GM19193 (cell line): ENCODE measurements around the gene SNAI3.
A peak's percentile ranks its signal among the peaks of the same experiment; 100 is the strongest.

Source experiments
- POLR2A ChIP-seq: IDR thresholded peaks from 4 replicates; pipeline ENCODE4 v1.6.1; 2011; ENCODE audit not compliant: insufficient read depth, insufficient read length; ENCODE audit errors: extremely low read depth

SNAI3 gene

DNA sequence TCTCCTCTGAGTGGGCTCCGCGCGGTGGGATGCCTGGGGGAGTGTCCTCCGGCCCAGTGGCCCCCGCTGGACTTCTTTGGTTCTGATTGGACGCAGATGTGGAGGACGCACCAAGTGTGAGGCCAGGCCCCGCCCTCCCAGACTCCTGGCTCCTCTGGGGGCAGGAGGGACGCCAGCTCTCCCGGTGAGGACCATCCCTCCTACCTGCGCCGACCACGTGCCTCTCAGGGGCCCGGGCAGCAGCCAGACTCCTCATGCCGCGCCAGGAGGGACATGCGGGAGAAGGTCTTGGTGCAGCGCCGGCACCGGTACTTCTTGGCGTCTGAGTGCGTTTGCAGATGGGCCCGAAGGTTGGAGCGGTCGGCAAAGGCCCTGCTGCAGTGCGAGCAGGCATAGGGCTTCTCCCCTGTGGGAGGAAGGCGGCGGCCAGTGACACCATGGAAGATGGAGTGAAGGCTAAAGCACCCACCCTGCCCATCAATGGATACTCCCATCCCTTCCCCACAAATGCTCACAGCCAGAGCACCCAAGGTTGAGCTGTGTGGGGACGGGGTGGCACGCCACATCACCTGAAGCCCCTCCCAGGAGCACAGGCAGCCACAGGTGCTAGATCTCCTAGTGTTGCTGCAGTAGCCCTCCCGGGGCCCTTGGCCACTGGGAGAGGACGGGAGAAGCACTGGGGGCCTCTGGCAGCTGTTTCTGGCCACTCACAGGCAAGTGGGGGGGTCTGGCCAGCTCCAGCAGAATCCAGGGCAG, 7.9 kb downstream of the SNAI3 start:
- TF ChIP-seq POLR2A = no peak

DNA sequence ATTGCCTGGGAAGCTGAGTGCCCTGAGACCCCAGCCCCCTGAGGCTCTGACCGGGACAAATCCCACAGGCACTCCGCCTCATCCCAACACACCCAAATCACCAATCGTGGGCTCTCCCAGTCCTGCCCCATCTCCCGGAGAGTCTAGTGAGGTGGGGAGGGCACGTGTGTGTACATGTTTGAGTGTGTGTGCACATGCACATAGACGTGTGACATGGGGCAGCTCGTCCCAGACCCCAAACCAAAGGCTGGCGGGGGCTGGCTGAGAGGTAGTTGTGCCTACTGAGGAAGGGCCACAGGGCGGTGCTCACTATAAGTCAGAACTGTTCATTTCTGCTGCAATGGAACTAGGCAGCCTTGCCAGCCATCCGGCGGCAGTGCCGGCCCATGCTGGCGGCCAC, 8.6 kb downstream of the SNAI3 start:
- TF ChIP-seq POLR2A = no peak

DNA sequence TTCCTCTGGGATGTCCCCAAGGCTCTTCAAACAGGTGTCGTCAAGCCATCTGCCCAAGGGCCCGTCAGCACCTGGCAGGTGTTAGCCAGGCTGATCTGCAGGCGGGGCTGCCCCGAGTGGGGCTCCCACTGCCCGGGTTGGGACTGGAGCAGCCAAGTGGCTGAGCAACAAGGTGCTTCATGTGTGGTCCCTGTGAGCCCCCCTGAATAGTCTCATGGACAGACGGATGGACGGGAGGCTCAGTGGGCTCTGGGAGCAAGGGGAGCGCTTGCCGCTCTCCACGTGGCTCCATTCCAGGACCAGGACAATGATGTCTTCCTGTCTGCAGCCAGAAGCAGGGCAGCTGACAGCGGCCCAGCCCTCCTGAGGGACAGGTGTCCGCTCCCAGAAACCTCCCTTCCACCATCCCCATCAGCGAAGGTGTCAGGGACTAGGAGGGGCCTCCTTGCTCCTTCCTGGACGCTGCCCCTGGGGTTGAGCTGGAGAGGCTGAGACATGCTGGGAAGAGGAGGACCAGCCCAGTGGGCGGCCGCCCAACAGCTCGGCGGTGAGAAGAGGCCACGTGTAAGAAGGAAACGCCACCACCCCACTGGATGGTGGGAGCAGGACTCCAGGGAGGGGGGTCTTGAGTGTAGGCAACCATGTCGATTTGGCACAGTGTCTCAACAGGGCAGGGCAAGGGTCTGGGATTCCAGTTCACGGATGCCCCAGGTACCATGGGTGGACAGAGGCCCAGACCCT, 9.6 kb downstream of the SNAI3 start:
- TF ChIP-seq POLR2A = no peak

DNA sequence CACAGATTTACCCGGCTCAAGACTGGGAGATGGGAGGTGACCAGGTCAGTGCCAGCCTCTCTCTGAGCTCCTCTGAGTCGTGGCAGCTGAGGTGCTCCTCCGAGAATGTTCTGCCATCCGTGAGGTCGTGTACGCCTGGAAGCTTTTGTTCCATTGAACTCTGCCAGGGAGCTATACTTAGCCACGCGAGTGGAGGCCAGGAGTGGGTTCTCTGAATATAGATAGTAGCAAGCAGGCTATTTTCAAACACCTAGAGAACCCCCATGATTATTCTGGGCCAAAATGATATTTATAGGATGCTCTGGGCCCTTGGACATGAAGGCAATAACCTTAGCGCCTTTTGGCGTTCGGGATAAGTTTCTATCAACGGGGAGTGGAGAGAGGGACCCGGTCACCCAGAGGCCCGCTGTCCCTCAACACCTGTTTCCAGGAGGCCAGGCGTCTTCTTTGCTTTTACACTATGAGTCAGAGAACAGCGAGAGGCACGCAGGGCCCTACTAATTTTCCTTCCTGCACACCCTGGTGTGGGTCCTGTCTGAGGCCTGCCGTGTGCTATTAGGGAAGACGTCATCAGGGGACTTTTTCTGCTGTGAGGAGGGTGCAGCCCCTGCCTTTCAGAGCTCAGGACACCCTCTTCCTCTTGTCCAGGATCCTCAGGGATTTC, 12.5 kb downstream of the SNAI3 start:
- no peak for TF ChIP-seq POLR2A

DNA sequence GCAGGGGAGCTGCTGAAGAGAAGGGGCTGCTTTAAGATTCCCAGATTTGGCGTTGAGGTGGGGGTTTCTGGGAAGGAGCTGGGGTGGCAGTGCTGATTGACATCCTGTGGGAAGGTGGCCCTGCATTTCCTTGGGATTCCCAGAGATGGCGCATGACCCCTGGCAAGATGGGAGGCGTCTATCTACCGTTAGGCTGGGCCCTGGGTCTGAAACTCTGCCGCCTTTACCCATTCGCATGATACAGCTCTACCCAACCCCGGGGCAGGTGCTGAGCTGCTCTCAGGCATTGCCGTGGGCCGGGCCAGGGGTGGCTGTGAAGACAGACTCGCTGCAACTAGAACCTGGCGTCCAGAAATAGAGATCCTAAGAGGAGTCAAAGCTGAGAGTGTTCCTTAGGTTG, 13.5 kb downstream of the SNAI3 start:
- no peak for TF ChIP-seq POLR2A

DNA sequence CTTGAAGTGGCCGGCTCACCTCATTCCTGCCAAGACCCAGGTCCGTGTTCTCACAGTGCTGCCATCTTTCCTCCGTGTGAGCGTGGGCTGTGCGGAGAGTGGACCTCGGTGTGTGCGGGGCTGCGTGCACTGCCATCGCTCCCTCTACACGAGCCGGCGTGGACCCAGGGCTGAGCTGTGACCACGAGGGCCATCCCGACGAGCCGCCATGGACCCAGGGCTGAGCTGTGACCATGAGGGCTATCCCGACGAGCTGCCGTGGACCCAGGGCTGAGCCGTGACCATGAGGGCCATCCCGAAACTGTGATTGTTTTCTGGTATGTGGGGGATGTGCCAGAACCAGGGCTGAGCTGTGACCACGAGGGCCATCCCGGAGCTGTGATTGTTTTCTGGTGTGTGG, 14.5 kb downstream of the SNAI3 start:
- no peak for TF ChIP-seq POLR2A

DNA sequence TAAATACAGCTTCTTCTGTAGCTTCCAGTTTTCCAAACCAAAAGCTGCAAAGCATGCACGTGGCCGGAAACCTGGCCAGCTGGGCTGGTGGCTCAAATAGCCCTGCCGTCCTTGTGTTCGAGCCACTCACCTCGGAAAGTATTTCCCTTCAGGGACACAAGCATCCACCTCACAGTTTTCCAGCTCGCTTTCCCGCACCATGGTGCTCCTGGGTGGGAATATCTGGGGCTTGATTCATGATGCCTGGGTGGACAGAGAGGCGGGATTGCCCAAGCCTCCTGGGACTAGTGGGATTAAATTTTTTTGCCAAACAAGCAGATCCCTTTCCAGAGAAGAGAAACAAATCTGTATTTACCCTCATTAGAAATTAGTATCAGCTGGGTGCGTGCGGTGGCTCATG, 16.3 kb downstream of the SNAI3 start:
- no peak for TF ChIP-seq POLR2A

DNA sequence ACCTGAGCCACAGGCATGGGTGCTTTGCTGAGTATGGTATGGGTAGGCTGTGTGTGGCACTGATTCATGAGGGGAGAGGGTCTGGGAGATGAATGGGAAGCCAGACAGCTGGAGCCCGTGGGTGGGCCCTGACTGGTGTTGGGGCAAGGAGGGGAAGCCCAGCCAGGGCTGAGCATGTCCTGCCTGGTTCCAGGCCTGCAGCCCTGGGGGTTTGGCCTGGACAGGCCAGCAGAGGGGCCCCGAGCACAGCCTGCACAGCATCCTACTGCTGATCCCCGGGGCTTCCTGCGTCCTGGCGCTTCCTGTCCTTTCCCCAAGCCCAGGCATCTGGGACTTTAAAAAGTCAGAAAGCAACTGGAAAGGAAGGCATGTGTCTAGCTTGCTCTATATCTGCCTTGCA, 18.8 kb downstream of the SNAI3 start:
- TF ChIP-seq POLR2A = no peak

DNA sequence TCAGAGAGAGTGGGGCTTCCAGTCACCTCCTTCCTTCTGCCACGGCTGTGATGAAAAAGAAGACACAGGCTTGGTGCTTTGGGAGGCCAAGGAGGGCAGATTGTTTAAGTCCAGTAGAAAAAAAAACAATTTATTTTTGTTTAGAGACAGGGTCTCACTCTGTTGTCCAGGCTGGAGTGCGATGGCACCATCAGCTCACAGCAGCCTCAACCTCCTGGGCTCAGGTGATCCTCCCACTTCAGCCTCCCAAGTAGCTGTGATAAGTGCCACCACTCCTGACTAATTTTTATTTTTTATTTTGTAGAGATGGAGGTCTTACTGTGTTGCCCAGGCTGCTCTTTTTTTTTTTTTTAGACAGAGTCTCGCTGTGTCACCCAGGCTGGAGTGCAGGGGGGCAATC, 20.7 kb downstream of the SNAI3 start:
- TF ChIP-seq POLR2A = no peak

DNA sequence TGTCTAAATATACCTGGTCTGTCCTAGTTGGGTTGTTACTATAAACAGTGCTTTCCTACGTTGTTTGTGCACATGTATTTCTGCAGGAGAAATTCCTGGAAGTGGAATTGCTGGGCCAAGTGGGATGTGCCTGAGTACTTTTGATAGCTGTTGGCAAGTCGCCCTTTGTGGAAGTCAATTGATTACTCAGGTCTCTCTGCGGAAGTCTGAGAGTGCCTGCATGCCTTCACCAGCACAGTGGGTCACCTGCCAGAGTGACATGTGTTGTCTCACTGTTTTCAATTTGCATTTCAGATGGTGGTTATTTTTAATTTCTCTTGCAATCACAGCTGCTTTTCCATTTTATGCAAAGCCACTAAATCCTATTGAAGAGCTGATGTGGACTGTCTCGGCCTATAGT, 21.2 kb downstream of the SNAI3 start:
- no peak for TF ChIP-seq POLR2A

DNA sequence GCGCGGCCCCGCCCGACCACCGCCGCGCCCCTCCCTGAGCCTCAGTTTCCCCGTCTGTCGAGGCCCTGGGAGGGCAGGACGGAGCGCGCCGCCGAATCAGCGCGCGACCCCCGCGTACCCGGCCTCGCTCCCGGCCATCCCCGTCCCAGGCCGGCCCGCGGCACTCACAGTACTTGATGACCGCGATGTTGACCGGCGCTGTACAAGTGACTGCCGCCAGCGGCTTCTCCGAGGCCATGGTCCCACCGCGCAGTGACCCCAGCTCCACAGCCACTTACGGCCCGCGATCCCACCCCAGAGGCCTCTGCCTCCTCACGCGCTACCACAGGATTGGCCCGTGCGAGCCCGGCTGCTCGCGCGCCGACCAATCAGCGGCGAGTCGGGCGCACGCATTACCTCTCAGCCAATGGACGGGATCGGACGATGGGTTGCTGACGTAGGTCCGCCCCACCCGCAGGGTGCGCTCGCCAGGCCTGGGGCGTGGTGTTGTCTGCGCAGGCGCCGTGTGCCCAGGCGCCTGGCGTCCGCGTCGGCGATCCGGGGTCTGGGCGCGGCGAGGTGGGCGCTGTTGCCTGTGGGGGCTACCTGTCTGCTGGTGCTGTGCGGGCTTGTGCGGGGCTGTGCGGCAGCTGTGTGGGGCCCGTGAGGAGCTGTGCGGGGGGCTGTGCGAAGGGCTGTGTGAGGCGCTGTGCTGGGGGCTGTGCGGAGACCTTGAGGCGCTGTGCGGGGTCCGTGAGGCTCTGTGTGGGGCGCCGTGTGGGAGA, 23.3 kb downstream of the SNAI3 start, which contains the start of gene MVD:
TSS of gene MVD (minus strand) at position 249 of the 764 bp plus-strand sequence. CDS start at position 238, 11 bp downstream.
- TF ChIP-seq POLR2A = peak; percentile 84

DNA sequence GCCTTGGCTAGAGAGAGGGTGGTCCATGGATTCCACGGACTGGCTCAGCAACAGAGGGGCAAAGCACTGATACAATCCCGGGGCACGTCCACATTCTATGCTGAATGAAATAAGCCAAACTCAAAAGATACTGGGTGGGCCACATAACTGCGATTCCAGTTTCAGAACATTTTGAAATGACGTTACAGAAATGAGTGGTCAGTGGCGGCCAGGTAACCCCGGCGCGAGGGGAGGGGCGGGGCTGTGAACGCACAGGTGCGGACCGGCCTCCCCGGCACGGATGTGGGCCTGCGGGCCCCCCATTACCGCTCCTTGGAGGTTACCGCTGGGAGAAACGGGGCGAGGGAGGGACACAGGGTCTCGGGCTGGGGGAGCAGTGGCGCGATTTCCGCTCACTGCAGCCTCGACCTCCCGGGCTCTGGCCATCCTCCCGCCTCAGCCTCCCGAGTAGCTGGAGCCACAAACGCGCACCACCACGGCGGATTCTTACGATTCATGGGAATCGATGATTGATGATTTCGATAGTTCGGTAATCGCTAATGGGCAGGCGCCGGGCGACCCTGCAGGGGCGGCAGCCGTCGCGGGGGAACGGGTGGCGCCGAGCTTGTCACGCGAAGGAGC, 24.0 kb downstream of the SNAI3 start:
- no peak for TF ChIP-seq POLR2A

DNA sequence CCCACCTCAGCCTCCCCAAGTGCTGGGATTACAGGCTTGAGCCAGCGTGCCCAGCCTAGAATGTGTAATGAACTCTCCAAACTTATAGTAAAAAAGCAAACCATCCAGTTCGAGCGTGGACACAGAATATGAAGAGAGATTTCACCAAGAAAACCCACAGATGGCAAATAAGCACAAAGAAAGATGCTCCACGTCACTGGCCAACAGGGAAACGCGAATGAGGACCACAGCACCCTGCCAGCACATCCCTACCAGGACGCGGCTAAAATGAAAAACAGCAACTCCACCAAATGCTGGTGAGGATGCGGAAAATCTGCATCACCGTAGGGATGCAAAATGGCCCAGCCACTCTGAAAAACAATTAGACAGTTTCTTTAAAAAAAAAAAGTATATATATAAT, 24.8 kb downstream of the SNAI3 start:
- no peak for TF ChIP-seq POLR2A

DNA sequence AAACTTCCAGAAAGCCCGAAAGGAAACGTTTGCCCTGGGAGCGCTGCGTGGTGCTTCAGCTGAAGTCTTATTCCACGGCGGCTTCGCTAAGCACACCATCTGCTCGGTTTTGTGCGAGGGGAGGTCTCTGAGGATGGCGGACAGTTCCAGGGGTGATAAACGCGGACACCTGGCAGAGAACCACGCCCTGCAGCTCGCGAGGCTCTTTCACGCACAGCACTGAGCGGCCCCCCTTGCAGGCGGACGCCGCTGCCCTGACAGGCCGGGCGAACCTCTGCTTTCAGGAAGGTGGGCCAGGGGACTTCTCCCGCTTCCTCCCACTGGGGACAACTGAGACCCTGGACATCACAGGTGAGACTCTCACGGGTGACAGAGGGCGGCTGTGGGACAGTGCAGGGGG, 27.1 kb downstream of the SNAI3 start:
- no peak for TF ChIP-seq POLR2A
